GM10847 (cell line): Measurements from ENCODE around the gene FKBP14.
A peak's percentile ranks its signal among the peaks of the same experiment; 100 is the strongest.

Source experiments
- POLR2A ChIP-seq: IDR thresholded peaks from 2 replicates; pipeline ENCODE4 v1.6.1; 2011; ENCODE audit not compliant: insufficient read length; ENCODE audit errors: extremely low read depth

The FKBP14 gene, protein sequence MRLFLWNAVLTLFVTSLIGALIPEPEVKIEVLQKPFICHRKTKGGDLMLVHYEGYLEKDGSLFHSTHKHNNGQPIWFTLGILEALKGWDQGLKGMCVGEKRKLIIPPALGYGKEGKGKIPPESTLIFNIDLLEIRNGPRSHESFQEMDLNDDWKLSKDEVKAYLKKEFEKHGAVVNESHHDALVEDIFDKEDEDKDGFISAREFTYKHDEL

GRCh38 chr7:30026229-30027064, at the start of gene FKBP14:
TSS of gene FKBP14 (minus strand) at chr7:30026702. CDS start at chr7:30026508, 194 bp downstream.
- peak; percentile 56 for TF ChIP-seq POLR2A

DNA sequence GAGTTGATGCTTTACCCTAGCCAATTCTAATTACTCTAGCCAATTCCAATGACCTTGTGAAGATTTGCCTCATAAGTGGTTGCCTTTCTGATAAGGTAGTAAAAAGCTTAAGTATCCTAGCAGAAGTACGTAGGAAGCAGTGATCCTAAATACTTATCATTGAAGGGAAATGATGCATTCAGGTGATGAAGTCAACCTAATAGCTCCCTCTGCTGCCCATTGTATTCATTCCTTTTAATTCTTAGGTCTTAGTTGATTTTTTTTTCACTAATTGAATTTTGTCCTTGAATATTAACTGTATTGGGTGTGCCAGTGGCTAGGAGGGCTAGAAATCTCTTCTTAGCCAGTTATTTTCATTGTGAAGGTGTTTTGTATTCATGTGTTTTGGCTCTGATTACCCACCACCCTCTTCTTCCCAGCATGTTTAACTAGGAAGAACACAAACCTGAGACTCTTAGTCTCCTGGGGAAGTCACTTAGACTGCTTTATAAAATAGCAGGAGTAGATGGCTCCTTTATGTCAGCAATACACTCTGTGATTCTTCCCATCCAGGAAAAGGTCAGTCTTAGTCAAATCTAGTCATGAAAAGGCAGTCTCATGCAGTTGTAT, 48.0 kb upstream of the FKBP14 start:
- TF ChIP-seq POLR2A, result no peak

GRCh38 chr7:30072735-30073134, 46.2 kb upstream of the FKBP14 start:
- TF ChIP-seq POLR2A, result no peak

DNA sequence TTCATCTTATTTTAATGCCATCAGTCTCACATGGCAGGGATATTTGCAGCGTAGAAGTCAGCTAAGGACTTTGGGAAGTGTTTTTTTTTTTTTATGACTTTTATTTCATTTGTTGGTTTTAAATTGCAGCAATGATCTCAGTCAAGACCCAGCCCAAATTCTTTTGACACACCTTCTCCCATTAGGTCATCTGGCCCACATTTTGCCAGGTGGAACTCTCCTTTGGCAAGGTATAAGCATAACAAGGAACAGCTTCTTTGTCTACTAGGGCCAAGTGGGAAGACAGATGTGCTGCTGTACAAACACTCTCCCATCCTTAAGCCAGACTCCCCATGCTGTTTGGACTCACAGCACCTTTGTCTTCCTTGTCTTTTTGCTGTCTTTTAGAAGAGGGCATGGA, 43.5 kb upstream of the FKBP14 start:
- TF ChIP-seq POLR2A, result no peak

DNA sequence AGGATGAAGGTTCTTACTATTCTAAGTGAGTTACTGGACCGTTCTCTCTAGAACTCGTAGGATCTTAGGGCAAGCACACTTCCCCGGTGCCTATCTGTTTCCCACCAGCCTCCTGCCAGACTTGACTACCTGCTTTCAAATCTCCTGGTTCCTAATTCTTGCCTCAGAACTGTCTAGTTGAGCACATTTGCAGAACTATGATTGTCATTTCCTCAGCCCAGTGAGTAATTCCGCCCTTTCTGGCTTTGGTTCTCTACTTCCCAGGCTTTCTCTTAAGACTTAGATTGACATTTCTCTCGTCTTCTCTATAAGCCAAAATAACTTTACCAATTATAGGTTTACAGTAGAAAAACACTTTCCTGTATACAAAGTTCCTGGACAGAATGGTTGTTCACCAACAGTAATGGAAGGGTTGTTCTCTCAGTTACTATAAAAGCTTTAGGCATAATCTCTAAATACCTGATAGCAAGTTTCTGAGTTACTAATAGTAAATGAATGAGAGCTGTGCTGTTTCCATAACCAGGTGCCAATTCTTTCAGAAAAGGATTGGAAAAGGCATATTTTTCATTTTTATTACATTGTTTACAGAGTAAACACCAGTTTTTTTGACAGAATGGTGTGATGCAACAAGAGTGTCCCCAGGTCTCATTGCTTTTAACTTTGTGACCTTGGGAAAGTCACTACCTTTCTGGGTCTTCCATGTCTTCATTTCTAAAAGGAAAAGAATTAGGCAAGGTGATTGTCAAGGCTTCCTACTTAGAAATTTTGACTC, 42.8 kb upstream of the FKBP14 start:
- no peak for TF ChIP-seq POLR2A

DNA sequence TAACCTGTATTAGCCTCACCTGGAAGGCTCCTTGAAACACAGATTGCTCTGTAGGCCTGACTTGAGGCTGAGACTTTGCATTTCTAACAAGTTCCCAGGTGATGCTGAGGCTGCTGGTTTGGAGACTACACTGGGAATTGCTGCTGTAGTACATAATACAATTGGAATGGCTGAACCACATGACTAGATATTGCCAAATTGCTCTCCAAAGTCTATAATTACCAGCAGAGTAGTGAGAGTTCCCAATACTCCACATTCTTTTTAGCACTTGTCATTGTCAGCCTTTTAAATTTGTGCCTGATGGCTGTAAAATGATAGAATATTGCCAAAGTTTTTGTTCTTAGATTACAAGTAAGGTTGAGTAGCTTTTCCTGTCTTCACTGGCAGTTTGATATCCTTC, 41.6 kb upstream of the FKBP14 start:
- no peak for TF ChIP-seq POLR2A

DNA sequence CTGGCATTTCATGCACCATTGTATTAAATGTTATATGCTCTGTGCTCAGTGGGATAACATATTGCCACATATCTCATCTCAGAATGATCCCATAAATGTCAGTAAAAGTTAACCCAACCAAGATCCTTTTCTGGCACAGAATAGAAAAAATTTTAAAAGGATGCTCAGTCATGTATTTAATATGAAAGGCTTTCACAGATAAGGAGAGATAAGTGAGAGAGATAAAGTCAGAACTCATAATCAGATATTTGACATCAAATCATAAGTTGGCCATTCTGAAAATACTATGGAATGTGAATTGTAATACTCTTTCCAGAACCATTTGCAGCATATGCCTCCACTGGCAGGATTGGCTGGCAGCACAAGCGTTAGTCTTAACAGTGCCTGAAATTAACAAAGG, 40.2 kb upstream of the FKBP14 start:
- no peak for TF ChIP-seq POLR2A

DNA sequence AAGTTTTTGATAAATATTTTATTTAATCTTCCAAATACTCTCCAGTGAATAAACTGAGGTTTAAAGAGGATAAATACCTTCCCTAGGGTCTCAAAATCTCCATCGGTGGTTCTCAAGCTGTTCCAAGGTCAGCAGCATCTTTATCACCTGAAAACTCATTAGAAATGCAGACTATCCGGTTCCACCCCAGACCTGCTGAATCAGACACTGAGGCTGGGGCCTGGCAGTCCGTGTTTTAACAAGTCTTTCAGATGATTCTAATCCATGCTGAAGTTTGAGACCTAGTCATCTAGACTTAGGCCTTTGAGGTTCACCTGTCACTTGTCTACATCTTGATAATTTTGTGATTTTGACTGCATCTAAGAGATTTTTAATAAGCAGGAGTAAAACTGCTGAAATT, 39.2 kb upstream of the FKBP14 start:
- no peak for TF ChIP-seq POLR2A

GRCh38 chr7:30062587-30062986, 36.1 kb upstream of the FKBP14 start:
- TF ChIP-seq POLR2A, result no peak

DNA sequence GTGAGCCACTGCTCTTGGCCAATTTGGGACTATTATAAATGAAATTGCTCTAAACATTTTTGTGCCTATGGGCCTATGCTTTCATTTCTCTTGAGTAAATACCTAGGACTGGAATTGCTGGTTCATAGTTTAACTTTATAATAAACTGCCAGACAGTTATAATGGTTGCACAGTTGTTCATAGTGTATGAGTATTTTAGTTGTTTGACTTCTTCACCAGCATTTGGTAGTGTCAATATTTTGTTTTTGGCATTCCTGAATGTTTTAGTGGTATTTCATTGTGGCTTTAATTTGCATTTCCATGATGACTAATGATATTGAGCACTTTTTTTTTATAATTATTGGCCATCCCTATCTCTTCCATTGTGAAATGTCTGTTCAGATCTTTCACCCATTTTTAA, 31.2 kb upstream of the FKBP14 start:
- TF ChIP-seq POLR2A, result no peak

GRCh38 chr7:30053068-30053467, 26.6 kb upstream of the FKBP14 start:
- TF ChIP-seq POLR2A, result no peak

- no peak for TF ChIP-seq POLR2A
Observed at GRCh38 chr7:30049173-30049572, 22.7 kb upstream of the FKBP14 start.

DNA sequence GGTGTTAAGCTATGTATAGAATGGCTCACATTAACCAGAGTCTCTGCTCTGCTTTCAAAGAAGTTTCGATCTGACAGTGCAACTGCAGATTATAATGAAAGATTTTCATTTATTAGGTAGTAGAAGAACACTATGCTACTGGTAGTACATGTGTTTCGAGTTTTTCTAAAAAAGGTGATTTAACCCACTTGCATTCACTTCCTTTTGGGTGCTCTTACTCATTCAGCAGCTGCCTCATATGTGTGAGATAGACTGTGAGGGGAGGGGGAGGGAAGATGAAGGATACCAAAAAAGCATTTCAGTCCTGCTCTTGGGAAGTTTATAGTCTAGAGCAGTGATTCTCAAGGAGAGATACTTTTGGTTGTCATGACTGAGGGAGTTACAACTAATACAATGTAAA, 22.1 kb upstream of the FKBP14 start:
- no peak for TF ChIP-seq POLR2A

- no peak for TF ChIP-seq POLR2A
Observed at GRCh38 chr7:30047124-30047523, 20.6 kb upstream of the FKBP14 start.

GRCh38 chr7:30046127-30046770, 19.7 kb upstream of the FKBP14 start:
- no peak for TF ChIP-seq POLR2A
